PC-9 (cell line): ENCODE results near the gene TRAPPC10. TPM values are rescaled to one million over a fixed set of nuclear protein-coding genes. Genes with fewer than 3 reads are reported as not detected.

ENCODE experiments used
- BruUV-seq: library from RNA; stranded (reverse); fragments of 400-500 nt; replicated peaks from 2 replicates; lab custom pipeline; 2021; lab: Mats Ljungman, UMichigan
- CTCF ChIA-PET: fragments of 300-600 bp; sonication (Branson Sonifier 250); formaldehyde crosslinking; loops from one replicate; lab custom pipeline; 2022; ENCODE audit warnings: antibody characterized with exemption; lab: Charles Lee
- POLR2A ChIA-PET: fragments of 300-600 bp; sonication (Branson Sonifier 250); formaldehyde crosslinking; loops from one replicate; lab custom pipeline; 2022; ENCODE audit warnings: antibody characterized with exemption; ENCODE audit not compliant: unreplicated experiment; lab: Charles Lee
- DNase-seq, 2 experiments: peaks; one replicate each; pipeline versions ENCODE4 v3.0.0 to v3.0.0-alpha.2; 2015 to 2022; ENCODE audit warnings: mixed read lengths in 1 of 2
- H2AFZ ChIP-seq: fragments of 200-600 bp; sonication (generic); 2 replicates; pipeline ENCODE4 v1.8.1; 2017; ENCODE audit warnings: antibody characterized with exemption
- H3F3A ChIP-seq: fragments of 200-600 bp; sonication (generic); 2 replicates; pipeline ENCODE4 v1.8.1; 2017; ENCODE audit warnings: antibody characterized with exemption, mild to moderate bottlenecking, low read depth; ENCODE audit not compliant: insufficient read depth
- H3K27ac ChIP-seq: fragments of 200-600 bp; sonication (generic); 2 replicates; pipeline ENCODE4 v1.6.1; 2016; ENCODE audit warnings: mixed run types
- H3K27me3 ChIP-seq: fragments of 200-600 bp; sonication (generic); 2 replicates; pipeline ENCODE4 v1.6.1; 2016; ENCODE audit warnings: low read depth, mixed run types; ENCODE audit not compliant: insufficient read depth
- H3K36me3 ChIP-seq: fragments of 200-600 bp; sonication (generic); 2 replicates; pipeline ENCODE4 v1.6.1; 2016; ENCODE audit warnings: low read depth, mixed run types
- H3K4me1 ChIP-seq: fragments of 200-600 bp; sonication (generic); replicated peaks from 2 replicates; pipeline ENCODE4 v1.6.1; 2016; ENCODE audit warnings: mixed run types; ENCODE audit not compliant: insufficient read depth
- H3K4me2 ChIP-seq: fragments of 200-600 bp; sonication (generic); 2 replicates; pipeline ENCODE4 v1.6.1; 2017; ENCODE audit warnings: mixed run types
- H3K4me3 ChIP-seq: fragments of 200-600 bp; sonication (generic); 2 replicates; pipeline ENCODE4 v1.6.1; 2016; ENCODE audit warnings: mixed run types
- H3K79me2 ChIP-seq: fragments of 200-600 bp; sonication (generic); 2 replicates; pipeline ENCODE4 v1.6.1; 2017; ENCODE audit warnings: low read depth, mixed run types
- H3K9me2 ChIP-seq: fragments of 200-600 bp; sonication (generic); 2 replicates; pipeline ENCODE4 v1.8.1; 2017; ENCODE audit warnings: mild to moderate bottlenecking; ENCODE audit not compliant: insufficient read depth
- H3K9me3 ChIP-seq: fragments of 200-600 bp; sonication (generic); 2 replicates; pipeline ENCODE4 v1.8.1; 2016; ENCODE audit warnings: low read depth; ENCODE audit not compliant: insufficient read depth
- H4K20me1 ChIP-seq: fragments of 200-600 bp; sonication (generic); 2 replicates; pipeline ENCODE4 v1.8.1; 2017; ENCODE audit not compliant: insufficient read depth
- EZH2 ChIP-seq: fragments of 200-600 bp; sonication (generic); IDR thresholded peaks from 2 replicates; pipeline ENCODE4 v1.8.0; 2017; ENCODE audit warnings: antibody characterized with exemption, low read depth
- intact Hi-C: fragments of 100-400 bp; cut with micrococcal nuclease; formaldehyde crosslinking; loops from one replicate; pipeline ENCODE4 v1.10.0; 2022; ENCODE audit not compliant: unreplicated experiment
- total RNA-seq: library from RNA; stranded (reverse); gene quantifications from 2 replicates; pipeline ENCODE4 v1.2.3, GENCODE V29; 2021
- TF ChIP-seq, protein P1 (sequence below): fragments of 200-600 bp; sonication (generic); conservative IDR thresholded peaks from 2 replicates; pipeline ENCODE4 v1.6.1; 2017; ENCODE audit warnings: mixed run types, antibody characterized with exemption, mild to moderate bottlenecking, moderate library complexity

TRAPPC10 gene
- total RNA-seq, 1 experiment from 2014 or later: 27.2 TPM

DNA sequence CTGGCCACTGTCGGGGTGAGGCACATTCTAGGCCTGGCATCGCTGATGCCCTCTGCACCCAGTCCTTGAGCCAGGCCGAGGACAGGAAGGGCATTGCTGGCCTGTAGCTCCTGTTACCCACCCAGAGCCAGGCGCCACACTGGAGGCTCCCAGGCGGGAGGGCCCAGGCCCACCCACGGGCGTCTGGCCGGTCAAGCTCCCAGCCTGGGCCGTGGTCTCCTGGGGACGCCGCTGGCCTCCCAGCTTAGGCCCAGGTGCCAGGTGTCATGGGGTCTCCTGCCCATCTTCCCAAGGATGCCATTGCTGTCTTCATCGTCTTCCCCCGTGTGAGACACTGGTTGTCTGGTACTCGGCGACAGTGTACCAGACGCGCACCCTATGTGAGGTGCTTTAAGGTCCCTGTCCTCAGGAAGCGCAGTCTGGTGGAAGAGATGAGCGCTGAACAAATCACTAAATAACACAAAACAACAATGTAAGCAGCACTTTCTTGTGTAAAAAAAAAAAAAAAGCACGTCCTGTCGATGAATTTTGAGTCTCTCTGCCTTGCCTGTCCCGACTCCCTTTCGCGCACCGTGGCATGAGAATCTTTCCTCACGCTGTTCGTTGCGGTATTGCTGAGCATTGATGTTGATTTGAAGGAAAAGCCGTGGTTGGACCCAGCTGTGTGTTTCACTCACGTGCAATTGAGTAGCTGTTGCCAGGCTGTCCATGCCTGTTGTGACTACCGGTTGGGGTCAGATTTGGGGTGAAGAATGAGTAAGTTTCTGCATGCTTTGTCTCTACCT lies 27.0 kb upstream of the TRAPPC10 start:
- H2AFZ ChIP-seq: no peak overlapping the region
- H3K4me2 ChIP-seq: no peak overlapping the region
- H4K20me1 ChIP-seq: no peaks in the 10 kb centered on the region
- no peaks in the 10 kb centered on the region for H3K79me2 ChIP-seq
- no peaks in the 10 kb centered on the region for H3K9me2 ChIP-seq
- BruUV-seq: no TSS peak
- ChIA-PET CTCF (interaction anchor here (0.6 kb wide), 1 partner anchor 17 kb away, joined by 3 read pairs; no protein-coding TSS in a partner anchor), POLR2A (no interaction called here)
- H3K36me3 ChIP-seq: no peaks in the 10 kb centered on the region
- no peaks in the 10 kb centered on the region for H3K9me3 ChIP-seq
- no peaks in the 10 kb centered on the region for H3K27me3 ChIP-seq
- no peak overlapping the region for H3K4me3 ChIP-seq
- H3K4me1 ChIP-seq: no peaks in the 10 kb centered on the region
- H3K27ac ChIP-seq: no peak overlapping the region
- intact Hi-C loops: no loop called here
- no peak for DNase-seq
- no peaks in the 10 kb centered on the region for H3F3A ChIP-seq
- TF ChIP-seq EZH2: no peak
- TF ChIP-seq, protein P1, sequence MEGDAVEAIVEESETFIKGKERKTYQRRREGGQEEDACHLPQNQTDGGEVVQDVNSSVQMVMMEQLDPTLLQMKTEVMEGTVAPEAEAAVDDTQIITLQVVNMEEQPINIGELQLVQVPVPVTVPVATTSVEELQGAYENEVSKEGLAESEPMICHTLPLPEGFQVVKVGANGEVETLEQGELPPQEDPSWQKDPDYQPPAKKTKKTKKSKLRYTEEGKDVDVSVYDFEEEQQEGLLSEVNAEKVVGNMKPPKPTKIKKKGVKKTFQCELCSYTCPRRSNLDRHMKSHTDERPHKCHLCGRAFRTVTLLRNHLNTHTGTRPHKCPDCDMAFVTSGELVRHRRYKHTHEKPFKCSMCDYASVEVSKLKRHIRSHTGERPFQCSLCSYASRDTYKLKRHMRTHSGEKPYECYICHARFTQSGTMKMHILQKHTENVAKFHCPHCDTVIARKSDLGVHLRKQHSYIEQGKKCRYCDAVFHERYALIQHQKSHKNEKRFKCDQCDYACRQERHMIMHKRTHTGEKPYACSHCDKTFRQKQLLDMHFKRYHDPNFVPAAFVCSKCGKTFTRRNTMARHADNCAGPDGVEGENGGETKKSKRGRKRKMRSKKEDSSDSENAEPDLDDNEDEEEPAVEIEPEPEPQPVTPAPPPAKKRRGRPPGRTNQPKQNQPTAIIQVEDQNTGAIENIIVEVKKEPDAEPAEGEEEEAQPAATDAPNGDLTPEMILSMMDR: no peak

DNA sequence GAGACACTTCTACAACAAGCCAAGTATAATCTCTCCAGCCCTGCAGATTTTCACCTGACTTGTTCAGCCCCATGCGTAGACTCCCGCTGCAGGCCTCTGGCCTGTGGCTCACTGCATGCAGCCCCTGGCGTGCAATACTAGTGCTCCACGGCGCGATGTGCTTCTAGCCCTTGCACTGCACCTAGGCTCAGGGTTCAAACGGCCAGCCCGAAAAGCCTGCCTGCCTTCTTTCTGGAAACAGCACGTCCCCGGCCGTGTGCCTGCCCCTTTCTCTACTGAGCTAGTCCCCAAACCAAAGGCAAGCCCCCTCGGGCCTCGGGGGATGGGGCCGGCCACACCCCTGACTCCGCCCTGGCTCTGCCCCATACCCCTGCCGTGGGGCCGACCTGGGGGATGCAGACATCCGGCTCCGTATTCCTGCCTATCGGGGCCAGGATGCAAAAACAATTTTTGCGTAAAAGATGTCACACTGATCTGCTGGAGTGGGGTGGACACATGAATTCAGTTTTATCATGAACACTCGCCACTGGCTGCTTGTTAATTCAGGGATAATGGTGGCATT lies 26.3 kb upstream of the TRAPPC10 start:
- BruUV-seq: no TSS peak
- Histone ChIP-seq H3K27me3 (no peaks in the 10 kb centered on the region), H4K20me1 (no peaks in the 10 kb centered on the region)

More for the DNA sequence above, 26.3 kb upstream of the TRAPPC10 start:
- Histone ChIP-seq H3K9me3 (no peaks in the 10 kb centered on the region), H3K9me2 (no peaks in the 10 kb centered on the region), H3K79me2 (no peaks in the 10 kb centered on the region), H2AFZ (no peak overlapping the region), H3K4me2 (no peak overlapping the region), H3K36me3 (no peaks in the 10 kb centered on the region), H3K4me1 (no peaks in the 10 kb centered on the region), H3K4me3 (no peak overlapping the region), H3K27ac (no peak overlapping the region), H3F3A (no peaks in the 10 kb centered on the region)
- no peak for TF ChIP-seq EZH2
- TF ChIP-seq, protein P1: no peak
- ChIA-PET POLR2A (no interaction called here), CTCF (no interaction called here)
- DNase-seq: no peak
- intact Hi-C loops: no loop called here
